Gastroesophageal sphincter (tissue), 3 donors: ENCODE measurements around the gene LTBP3.

Experiments
- POLR2A ChIP-seq, 2 donors: fragments of 450-650 bp; IDR thresholded peaks; one replicate each; pipeline ENCODE4 v1.6.1; 2017; ENCODE audit warnings: antibody characterized with exemption in 2 of 2, mild to moderate bottlenecking in 2 of 2, moderate library complexity in 1 of 2
- TF ChIP-seq, protein P1 (sequence below), 4 experiments: fragments of 200-600 bp in 2 of 4; fragments of 450-650 bp in 2 of 4; sonication (generic) in 1 of 4; IDR thresholded peaks; one replicate each; pipeline ENCODE4 v1.5.1; 2017 to 2019; ENCODE audit warnings: antibody characterized with exemption in 4 of 4, mild to moderate bottlenecking in 2 of 4, moderate library complexity in 2 of 4

DNA sequence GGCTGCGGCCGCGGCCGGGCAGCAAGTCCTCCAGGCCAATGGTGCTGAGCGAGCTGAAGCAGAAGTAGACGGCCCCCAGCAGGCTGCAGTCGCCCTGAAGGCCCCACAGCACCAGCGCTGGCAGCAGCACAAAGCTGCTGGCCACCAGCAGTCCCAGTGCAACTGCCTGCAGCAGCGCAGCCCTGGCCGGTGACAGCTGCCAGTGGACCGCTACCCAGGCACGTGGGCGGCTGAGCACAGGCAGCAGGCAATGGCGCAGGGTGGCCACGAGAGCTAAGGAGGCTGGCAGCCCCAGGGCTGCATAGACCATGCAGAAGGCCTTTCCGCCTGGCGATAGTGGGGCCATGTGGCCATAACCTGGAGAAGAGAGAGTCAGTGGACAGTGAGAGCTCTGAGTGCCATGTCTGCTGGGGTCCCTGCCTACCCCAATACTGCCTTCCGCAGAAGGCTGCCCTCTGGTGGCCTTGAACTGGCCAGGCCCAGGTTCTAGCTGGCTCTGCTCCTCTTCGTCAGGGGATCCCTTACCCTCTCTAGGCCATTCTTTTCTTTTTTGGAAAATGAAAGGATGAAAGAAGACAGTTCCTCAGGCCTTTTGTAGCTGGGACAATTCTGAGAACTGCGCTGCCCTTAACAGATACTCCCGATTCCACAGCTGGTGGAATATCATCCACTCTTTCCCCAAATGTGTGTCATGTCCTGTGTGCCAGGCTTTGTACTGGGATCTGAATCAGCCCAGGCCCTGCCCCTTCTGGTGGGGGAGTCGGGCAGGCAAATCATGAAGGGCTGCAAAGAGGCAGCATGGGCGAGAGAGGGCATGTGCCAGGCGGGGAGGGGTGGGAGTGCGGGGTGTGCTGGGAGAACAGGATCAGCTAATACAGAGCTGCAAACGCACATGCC, 35.6 kb upstream of the LTBP3 start:
- TF ChIP-seq, protein P1, sequence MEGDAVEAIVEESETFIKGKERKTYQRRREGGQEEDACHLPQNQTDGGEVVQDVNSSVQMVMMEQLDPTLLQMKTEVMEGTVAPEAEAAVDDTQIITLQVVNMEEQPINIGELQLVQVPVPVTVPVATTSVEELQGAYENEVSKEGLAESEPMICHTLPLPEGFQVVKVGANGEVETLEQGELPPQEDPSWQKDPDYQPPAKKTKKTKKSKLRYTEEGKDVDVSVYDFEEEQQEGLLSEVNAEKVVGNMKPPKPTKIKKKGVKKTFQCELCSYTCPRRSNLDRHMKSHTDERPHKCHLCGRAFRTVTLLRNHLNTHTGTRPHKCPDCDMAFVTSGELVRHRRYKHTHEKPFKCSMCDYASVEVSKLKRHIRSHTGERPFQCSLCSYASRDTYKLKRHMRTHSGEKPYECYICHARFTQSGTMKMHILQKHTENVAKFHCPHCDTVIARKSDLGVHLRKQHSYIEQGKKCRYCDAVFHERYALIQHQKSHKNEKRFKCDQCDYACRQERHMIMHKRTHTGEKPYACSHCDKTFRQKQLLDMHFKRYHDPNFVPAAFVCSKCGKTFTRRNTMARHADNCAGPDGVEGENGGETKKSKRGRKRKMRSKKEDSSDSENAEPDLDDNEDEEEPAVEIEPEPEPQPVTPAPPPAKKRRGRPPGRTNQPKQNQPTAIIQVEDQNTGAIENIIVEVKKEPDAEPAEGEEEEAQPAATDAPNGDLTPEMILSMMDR (IDR thresholded peaks at IDR 0.05): peak in 3 of 4 experiments; percentile 77 to 81 (median 77)
- no peak for TF ChIP-seq POLR2A (IDR thresholded peaks at IDR 0.05)
